Esophagus mucosa (tissue), 1 donor: ENCODE results near the gene SBF1. TPM values are rescaled to one million over a fixed set of nuclear protein-coding genes. Genes with fewer than 3 reads are reported as not detected.

Experiments used
- ATAC-seq: fragments of 200-7000 bp; cut with Tn5 transposase; one replicate; pipeline ENCODE4 v1.9.1; 2020
- total RNA-seq: library from RNA; stranded (reverse); gene quantifications from one replicate; pipeline ENCODE4 v1.2.4, GENCODE V29; 2023
- donor health status: DM: yes; HTN: yes; CAD: no.

Gene SBF1
- total RNA-seq, 1 donor from 2014 or later = 55.0 TPM

DNA sequence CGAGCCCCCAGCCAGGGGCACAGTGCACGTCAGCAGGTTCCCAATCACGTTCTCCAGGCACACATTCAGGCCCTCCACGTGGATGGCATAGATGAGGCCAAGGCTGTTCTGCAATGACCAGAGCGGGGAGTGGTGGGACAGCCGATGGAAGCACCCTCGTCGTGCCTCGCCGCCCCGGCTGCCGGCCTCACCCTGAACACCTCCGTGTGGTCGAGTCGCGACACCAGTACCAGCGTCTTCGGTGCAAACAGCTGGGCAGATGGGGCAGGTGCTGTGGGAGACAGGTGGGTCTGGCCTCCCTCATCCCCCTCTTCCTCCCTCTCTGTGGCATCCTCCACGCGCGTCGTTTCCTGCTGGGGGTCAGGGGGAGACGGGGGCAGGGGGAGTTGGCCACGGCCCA is 7.5 kb downstream of the SBF1 start:
- ATAC-seq = no peak

DNA sequence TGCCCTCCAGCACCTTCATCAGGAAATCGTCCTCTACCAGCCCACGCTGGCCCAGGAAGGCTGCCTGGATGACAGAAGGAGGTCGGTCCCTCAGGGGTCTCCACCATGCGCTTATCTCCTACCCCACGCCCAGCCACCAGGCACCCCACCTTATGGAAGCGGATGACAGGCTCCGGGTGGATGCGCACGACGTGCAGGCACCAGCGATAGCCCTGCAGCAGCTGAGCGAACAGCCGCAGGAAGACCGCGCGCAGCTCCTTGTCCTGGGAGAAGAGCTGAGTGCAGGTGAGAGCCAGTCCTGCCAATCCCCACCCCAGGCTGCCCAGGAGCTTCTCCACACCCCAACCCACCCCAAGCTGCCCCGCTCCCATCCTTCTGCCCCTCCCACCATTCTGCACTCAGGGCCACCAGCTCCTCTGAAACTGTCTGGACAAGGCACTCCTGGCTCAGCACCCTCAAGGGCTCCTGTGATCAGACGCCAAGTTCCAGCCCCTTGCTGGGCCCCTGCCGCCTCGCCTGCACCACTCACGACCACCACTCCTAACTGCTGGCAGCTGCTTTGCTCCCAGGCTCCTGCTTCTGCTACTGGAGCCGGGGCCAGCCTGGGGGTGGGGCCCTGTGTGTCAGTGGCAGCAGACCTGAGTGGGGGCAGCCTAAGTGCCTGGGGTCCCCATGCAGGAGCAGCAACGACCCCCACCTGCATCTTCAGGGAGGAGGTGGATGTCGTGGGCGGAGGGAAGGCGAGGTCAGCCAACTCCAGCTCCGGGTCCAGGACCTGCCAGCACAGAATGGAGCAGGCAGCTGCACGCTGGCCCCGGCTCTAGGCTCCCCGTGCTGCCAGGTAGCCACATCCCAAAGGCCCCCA is 9.5 kb downstream of the SBF1 start:
- ATAC-seq = no peak

DNA sequence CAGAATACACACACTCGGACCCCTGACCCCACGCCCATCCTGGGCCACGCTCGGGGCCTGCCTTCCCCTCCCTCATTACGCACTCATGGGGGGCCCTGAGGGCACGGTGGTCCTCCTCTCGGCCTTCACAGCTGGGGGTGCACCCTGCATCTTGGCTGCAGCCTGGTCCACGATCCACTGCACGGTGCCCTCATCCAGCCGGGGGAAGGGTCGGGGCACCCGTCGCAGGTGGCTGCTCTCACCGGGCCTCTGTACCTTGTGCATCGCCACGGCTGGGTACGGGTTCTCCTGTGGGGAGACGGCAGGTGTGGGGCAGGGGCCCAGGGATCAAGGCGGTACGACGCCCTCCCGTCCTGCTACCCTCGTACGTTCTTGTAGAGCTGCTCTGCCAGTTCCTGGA is 10.4 kb downstream of the SBF1 start:
- no peak for ATAC-seq

DNA sequence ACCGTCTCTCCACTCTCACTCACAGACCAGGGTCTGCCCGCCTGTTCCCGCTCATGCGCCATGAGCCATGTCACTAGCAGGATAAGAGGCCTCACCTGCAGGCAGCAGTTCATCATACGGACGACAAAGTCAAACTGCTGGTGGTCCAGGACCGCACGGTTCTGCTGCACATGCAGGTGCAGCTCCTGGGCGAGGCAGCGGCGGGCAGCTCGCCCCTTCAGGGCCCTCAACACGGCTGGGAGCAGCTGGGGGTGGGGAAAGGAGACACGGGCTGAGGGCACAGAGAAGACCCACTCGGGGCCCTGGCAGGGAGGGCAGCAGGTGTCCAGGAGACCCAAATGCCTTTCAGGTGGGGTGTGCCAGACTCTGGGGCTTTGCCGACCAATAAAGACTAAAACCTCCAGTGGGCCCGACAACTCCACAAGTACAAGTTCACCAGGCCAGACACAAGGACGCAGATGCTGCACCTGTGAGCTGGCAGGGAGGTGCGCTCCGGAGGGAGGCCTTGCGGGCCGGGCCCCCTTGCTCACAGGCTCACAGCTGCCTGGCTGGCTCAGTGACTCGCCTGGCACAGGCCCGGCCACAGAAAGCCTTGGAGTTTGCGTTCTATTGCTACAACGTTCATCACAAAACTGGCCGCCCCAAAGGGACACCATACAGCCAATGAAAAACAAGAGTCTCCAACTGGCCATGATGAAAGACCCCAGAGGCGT is 11.5 kb downstream of the SBF1 start:
- no peak for ATAC-seq

DNA sequence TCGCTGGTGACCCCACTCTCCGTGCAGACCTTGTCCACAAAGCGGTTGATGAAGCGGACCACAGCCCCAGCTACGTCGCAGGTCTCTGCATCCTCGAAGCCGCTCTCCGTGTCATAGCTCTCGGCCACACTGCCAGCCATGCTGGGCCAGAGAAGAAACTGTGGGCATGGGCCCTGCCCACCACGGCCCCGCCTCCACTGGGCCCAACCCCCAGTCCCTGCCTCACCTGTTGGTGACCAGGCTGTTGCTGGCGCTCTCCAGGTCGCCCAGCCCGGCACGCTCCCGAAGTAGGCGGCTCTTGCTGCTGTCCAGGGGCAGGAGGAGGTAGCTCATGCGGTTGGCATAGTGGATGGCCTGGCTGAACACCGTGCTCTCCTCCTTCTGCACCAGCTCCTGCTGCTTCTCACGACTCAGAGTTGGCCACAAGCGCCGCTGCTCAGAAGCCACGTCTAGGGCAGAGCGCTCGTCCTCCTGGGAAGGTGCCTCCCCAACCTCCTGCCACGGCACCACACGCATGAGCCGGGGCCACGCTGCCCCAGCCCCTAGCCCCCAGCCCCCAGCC is 12.8 kb downstream of the SBF1 start:
- no peak for ATAC-seq

DNA sequence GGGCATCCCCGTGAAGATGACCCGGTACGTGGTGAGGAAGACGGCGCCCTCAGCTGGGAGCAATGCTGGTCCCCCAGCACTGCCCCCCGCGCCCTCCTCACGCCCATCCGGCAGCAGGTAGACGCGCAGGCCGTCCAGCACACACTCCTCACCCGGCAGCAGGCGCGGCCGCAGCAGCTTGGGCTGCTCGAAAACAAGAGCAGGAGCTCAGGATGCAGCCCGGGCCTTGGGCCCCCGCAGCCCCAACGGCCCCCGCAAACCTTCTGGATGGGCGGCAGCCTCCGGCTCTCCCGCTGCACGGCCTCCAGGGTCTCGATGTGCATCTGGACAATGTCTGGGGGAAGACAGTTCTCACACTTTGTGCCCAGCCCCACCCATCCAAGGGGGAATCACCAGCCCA is 13.3 kb downstream of the SBF1 start:
- no peak for ATAC-seq

DNA sequence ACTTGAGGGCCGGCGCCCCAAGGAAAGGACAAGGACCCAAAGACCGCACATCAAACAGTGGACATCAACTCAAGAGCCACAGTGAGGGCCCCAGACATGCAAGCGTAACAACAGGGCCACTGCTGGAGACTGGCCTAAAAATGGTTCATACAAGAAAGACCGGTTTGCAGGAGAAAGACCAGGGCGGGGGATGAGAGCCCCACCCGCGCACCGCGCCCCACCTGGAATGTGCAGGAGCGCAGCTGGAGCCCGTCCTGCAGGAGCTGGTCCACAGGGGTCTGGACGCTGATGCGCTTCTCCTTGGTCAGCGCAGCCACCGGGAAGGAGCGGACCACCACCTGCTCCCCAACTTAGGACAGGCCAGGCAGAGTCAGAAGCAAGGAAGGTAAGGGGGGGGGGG is 13.9 kb downstream of the SBF1 start:
- ATAC-seq = peak; percentile 85

DNA sequence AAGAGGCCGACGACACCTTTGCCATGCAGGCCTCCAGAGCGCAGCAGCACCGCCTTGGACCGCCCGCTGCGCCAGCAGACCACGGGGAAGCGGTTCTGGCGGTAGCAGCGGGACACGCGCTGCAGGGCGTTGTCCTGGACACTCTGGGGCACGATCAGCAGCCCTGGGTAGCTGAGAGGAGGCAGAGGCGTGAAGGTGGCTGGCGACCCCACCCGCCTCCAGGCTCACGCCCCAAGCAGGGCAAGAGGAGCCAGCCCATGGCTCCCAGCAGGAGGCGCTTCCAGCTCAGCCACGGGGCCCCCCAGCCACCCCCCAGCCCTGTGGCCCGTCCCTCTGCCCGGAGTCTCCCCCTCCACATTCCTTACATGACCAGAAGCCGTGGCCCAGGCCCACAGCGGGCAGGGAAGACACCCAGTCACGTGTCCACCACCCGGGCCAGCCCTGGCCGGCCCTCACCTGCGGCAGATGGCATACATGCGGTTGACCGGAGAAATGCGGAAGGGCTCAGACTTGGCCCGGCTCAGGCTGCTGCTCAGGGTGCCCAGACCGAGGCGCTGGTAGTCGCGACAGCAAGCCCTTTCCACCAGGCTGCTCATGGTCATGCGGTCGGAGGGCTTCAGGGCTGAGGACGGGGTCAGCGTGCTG is 15.2 kb downstream of the SBF1 start:
- no peak for ATAC-seq

DNA sequence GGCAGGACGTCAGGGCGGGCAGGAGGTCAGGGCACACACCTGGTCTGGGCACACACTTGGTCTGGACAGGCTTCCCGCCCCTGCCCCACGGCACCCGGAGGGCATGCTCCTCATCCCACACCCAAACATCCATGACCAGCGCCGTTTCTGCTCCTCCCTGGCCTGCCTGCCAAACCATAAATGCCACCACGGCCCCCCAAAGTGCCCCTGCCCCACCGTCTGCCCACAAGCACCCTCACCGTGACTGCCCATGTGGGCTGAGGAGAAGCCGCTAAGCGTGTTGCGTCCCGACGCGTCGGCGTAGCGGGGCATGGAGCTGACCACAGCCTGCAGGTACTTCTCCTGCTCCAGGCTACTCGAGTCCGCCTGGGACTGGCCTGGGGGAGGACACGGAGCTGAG is 15.8 kb downstream of the SBF1 start:
- ATAC-seq = no peak

DNA sequence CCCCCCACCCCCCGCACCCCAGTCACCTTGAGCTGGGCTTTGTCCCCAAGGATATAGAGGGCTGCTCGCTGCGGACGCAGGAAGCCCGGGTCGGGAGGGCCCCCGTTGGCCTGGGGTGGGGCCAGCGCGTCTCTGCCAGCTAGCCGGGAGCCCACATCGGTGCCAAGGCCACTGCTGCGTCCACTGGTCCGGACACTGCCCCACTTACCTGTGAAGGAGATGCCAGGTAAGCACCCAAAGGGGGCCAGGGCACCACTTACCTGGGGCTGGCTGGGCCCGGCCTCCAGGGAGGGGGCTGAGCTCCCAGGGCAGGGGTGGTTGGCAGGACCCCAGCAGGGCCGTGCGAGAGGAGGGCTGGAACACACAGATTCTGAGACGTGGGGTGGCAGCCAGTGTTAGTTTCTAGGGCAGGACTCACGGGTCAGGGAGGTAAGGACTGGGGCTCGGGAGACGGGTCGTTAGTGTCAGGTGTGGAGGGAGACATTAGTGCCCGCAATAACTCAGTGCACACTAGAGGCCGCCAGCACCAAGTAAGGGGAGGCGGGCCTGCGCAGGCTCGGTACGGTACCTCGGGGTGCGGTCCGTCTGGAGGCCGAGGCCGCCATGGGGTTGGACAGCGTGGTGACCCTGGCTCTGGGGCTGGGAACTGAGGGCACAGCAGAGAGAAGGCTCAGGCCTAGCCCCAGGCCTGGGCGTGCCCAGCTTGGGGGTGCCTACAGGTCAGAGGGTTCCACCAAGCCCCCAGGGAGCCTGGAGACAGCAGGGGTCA is 18.2 kb downstream of the SBF1 start:
- no peak for ATAC-seq

DNA sequence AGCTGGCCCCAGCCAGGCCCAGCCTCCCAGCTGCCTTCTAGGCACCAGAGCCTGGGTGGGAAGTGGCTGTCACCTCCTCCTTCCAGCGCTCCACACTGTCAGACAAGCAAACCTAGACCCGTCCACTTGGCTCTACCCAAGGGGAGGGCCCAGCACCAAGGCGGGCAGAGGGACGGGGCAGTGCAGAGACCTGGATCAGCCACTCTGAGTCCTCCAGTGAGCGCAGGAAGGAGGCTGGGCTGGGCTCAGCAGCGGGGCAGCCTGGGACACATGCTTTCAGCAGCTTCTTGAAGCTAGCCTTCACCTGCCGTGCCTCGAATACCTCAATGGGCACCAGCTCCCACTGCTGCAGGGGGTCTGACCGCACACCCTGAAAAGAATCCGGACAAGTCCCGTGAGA is 18.8 kb downstream of the SBF1 start:
- no peak for ATAC-seq

DNA sequence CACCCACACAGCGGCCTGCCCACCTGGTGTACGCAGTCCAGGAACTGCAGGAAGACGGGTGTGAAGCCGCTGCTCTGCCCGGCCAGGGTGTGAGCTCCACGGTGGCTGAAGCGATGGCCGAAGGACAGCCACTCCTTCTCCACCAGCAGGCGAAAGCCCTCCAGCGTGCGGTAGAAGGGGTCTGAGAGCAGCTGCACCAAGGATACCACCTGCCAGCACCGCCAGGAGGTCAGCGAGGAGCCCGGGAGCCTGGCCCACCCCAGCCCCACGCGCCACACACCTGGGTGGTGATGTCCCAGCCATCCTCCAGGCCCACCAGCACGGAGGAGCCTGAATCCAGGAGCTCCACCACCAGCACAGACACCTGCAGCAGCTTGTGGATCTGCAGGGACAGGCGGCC is 19.6 kb downstream of the SBF1 start:
- ATAC-seq = no peak

DNA sequence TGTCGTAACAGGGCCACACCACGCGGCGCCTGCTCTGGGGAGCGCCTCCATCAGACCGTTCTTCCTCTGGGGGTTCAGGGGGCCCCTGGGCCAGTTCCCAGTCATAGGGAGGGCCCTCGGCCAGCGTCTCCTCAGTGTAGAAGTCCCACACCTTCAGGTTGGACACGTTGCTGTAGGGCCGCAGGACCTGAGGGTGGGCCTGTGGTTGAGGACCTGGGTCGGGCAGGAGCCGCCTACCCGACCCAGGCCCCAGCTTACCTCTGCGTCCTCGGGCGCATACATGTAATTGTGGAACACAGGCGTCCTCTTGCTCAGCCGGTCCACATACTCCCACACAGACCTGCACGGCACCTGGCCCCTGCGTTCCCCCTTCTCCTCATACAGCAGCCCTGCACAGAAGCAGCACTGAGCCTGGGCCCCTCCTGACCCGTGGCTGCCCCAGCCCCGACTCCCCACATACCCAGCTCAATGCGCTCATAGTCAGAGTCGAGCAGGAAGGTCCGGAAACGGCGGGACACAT is 20.2 kb downstream of the SBF1 start:
- no peak for ATAC-seq

DNA sequence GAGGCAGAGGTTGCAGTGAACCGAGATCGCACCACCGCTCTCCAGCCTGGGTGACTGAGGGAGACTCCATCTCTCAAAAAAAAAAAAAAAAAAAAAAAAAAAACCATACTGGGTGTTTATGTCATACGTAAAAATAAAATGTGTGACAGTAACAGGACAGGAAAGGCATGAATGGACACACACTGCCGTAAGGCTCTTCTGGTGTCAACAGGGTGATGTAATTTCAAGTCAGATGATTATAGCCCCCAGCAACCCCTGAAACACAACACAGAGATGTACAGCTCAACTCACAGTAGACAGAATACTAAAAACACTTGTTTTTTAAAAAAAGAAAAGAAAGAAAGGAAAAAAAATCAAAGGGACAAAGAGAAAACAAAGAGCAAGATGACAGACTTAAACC is 22.2 kb downstream of the SBF1 start:
- no peak for ATAC-seq

DNA sequence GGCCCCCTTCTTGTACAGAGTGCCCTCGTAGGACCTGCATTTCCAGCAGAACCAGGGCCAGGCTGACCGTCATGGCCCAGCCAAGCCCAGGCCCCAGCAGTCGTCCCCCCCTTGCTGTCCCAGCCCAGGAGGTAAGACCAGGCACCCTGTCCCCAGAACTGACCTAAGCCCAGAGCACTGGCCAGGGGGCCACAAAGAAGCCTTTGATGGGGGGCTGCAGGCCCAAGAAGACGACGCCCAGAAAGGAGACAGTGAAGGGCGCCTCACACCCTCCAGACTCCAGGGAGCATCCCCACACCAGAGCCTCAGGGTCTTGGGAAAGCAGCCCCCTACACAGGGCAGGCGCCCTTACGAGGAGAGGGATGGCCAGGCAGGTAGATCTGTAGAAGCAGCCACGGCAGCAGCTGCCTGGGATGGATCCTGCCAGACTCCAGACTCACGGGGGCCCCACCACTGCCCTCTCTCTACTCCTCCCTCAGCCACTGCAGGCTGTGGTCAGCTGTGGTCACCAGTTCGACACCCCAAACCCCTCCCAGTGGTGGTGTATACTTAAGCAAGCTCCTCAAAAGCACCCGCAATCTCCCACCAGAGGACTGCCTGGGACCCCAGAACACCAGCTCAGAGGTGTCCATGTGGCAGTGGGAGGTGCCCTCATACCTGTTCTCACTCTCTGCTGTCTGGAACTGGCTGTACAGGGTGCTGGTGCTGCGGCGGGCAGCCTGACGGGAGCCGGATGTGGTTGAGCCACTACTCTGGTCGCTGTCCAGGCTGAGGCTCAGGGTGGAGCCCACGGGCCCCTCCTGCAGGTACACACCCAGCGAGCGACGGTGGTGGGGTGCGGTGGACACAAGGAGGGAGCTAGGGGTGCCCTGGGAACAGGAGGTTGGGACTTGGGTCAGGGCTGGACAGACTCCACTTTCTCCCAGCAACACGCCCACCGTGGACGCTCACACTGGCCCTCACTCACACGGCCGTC is 27.0 kb downstream of the SBF1 start:
- peak; percentile 25 for ATAC-seq

DNA sequence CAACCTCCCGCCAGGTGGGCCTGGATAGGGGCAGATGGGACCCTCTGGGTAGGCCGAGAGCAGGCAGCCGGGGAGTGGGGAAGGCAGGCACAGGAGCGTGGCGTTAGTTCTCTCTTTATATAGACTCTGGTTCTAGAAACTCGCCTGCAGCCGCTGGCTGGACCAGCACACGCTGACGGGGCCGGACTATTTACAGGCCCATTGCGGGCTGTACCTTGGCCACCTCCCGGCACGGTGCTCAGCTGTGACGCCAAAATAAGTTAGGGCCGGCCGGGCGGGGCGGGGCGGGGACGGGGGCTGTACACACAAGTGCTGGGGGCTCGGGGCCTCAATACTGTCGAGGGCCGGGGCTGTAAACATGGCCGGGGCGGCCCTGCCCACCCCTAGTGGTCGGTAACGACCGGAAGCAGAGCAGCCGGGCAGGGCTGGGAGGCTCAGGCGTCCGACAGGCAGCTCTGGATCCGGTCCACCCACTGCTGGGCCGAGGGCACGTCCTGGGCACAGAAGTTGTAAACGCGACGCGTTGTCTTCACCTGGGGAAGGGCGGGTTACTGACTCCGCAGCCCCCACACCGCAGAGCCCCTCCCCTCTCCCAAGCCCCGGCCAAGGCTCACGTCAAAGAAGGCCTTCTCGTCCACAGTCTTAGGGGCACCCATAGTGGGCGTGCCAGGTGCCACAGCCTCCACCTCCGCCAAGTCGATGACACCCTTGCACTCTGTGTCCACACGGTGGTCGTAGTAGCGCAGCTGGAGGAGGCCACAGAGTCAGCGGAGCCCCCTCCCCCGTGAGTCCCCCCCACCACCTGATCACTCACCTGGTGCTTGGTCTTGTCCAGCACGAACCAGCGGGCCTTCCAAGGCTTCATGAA is 27.9 kb downstream of the SBF1 start:
- ATAC-seq = peak; percentile 7

DNA sequence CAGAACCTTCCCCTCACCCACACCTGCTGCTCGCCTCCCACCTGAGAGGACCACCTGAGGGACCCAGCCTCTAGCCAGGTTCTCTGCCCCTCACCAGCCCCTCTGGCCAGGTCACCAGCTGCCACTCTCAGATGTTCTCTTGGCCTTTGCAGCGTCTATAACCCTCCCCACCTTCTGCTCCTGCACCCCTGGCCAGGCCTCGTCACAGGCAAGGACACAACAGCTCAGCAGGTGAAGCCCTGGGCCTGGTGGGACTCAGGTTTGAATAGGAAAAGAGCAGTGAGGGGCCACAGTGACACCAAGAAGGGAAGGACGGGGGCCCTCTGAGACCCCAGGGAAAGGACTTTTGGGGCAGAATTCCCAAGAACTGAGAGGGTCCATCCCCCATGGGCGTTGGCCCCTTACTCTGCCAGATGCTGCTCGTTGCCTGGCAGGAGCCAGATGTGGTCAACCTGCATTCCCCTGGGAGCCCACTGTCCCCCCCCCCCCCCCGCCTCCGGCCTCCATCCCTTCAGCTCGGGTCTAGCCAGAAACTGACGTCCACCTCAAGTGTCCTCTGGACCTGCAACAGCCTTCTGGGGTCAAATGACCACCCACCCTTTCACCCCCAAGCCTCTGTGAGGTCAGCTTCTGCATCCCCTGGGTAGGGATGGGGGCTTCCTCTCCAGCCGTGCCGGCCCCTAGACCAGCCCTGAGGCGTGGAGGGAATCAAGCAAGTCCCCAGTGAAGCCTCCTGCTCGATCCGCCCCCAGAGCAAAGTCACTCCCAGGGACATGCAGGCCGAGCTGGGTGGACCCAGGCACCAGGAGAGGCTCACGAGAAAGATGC is 28.7 kb downstream of the SBF1 start:
- ATAC-seq = no peak

DNA sequence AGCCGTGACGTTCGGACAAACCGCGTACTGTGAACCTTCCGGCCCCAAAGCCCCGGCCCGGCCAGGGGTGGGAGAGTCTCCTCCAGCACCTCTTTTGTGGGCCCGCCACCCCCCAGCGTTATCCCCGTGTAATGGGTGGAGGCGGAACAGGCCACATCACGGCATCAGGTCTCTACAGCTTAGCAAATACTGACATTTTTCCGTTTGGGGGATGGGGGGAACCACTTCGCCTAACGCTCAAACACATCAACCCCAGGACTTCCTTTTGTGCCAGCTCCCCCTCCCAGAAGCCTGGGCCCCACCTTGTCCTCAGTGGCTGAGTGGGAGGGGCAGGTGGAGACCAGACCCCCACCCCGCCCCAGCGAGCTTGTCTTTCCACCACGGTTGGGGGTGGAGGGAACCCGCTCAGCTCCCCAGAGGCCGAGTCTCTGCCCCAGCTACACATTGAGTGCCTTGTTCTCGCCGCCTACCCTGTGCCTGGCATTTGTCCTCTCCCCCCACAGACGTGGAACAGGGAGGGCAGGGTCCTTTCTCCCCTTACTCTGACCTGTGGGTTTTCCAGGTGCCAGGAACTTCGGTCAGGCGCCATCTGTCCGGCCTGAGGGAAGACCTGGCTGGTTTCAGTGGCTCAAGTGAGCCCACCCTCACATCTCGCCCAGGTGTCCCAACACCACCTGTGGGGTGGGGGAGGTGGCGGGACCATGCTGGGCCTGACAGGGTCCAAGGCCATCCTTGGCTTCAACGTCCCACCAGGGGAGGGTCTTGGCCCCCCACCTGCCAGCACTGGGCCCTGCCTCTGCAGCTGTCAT is 29.6 kb downstream of the SBF1 start:
- no peak for ATAC-seq
